ENCODE measurements around the gene PAFAH2. TPM values are rescaled to one million over a fixed set of nuclear protein-coding genes. Genes with fewer than 3 reads are reported as not detected.

PAFAH2 gene
- total RNA-seq, 4 donors from 2014 or later = 11.8 to 23.0 (median 17.1) TPM

DNA sequence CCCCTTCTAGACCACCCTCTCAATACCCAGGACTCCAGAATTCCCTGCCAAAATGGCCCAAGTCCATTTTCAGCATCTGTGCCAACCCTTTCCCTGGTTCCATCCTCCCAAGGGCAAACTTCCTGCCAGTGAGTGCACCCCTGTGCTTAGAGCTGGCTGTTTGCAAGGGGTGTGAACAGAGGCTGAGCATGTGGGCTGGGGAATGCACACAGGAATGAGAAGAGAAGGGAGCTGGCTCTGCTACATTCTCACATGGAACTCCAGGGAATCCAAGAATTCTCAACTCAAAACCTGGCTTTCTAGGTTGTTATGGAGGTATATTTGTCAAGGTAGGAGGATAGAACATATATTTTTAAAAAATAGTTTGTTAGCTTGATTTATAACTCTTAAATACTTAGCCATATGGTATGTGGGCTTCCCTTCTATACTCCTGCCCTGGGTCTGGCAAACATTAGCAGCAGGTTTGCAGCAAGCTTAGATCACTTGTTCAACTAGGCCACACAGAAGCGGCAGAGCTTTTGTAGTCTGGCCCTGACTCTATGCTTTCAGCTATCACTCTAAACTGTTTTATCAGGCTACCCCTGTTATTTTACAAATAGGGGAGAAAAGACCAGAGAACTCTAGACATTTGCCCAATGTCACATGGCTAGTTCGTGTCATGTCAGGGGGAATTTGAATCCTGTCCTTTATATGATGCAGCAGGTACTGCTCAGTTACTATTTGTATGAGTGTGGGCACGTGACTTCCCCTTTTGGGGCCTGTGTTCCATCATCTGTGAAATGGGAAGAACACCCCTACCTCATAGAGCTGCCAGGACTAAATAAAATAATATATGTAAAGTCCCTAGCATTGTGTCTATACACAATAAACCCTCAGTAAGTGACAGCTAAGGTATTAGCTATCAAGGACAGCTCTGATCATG is 83.5 kb downstream of the PAFAH2 start:
- TF ChIP-seq, protein P1, sequence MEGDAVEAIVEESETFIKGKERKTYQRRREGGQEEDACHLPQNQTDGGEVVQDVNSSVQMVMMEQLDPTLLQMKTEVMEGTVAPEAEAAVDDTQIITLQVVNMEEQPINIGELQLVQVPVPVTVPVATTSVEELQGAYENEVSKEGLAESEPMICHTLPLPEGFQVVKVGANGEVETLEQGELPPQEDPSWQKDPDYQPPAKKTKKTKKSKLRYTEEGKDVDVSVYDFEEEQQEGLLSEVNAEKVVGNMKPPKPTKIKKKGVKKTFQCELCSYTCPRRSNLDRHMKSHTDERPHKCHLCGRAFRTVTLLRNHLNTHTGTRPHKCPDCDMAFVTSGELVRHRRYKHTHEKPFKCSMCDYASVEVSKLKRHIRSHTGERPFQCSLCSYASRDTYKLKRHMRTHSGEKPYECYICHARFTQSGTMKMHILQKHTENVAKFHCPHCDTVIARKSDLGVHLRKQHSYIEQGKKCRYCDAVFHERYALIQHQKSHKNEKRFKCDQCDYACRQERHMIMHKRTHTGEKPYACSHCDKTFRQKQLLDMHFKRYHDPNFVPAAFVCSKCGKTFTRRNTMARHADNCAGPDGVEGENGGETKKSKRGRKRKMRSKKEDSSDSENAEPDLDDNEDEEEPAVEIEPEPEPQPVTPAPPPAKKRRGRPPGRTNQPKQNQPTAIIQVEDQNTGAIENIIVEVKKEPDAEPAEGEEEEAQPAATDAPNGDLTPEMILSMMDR (IDR thresholded peaks at IDR 0.05) = no peak
- TF ChIP-seq POLR2A (IDR thresholded peaks at IDR 0.05) = no peak
- no peak for DNase-seq (ENCODE audit: low spot score in 2 of 2)
- WGBS, 2 donors = 87 to 93% methylated on average over 3 of the region's 3 CpGs
- intact Hi-C loops (cut with DNase I; ENCODE audit: low total_unique reads) = no loop called here
- H3K4me3 ChIP-seq (ENCODE audit: low read depth, poor library complexity, severe bottlenecking) = no peak overlapping the region

DNA sequence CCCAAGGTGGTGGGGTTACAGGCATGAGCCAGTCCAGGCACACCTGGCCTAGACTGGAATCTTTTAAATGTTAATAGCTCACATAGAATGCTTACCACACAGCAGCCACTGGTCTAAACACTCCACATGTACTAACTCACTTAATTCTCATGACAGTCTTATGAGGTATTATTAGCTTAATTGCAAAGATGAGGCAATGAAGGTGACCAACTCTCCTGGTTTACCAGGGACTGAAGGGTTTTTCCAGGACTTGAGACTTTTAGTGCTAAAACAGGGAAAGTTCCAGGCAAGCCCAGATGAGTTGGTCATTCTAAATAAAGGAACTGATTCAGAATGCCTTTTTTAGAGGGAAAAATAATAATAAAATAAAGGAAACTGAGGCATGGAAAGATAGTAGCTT is 84.7 kb downstream of the PAFAH2 start:
- DNase-seq (ENCODE audit: low spot score in 2 of 2) = no peak
- intact Hi-C loops (cut with DNase I; ENCODE audit: low total_unique reads) = no loop called here
- no peak overlapping the region for H3K4me3 ChIP-seq (ENCODE audit: low read depth, poor library complexity, severe bottlenecking)
- no peak for TF ChIP-seq POLR2A (IDR thresholded peaks at IDR 0.05)
- TF ChIP-seq, protein P1 (IDR thresholded peaks at IDR 0.05) = no peak

DNA sequence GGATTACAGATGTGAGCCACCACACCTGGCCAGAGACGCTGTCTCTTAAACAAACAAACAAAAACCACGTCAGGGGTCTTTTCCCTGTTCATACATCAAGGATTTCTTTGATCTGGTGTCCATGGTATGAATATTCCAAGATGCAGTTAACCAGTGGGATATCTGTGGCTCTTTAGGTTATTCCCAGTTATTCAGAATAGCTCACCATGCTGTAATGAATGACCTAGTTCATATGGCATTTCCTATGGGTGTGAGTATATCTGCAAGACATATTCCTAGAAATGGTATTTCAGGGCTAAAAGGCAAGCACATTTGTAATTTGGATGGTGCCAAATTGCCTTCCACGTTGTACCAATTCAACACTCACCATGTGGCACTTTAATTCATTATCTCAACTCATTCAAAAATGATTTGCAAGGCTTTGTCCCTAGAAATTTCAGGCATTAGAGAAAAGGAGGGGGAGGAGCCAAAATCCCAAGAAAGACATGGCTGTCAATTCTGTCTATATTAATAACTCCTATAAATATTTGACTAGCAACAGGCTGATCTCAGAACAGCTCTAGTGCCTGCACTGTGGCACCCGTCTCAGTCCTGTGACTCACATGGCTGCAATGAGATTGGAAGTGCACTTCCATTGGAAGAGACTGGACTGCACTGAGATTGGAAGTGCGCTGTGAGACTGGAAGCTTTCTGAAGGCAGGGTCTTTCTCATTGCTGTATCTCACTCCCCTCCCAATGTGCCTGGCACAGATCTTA is 85.6 kb downstream of the PAFAH2 start:
- intact Hi-C loops (cut with DNase I; ENCODE audit: low total_unique reads) = no loop called here
- DNase-seq (ENCODE audit: low spot score in 2 of 2) = no peak
- H3K4me3 ChIP-seq (ENCODE audit: low read depth, poor library complexity, severe bottlenecking) = no peak overlapping the region
- TF ChIP-seq, protein P1 (IDR thresholded peaks at IDR 0.05) = no peak
- TF ChIP-seq POLR2A (IDR thresholded peaks at IDR 0.05) = no peak
- WGBS, 2 donors = 75 to 81% methylated on average over 5 of the region's 5 CpGs

DNA sequence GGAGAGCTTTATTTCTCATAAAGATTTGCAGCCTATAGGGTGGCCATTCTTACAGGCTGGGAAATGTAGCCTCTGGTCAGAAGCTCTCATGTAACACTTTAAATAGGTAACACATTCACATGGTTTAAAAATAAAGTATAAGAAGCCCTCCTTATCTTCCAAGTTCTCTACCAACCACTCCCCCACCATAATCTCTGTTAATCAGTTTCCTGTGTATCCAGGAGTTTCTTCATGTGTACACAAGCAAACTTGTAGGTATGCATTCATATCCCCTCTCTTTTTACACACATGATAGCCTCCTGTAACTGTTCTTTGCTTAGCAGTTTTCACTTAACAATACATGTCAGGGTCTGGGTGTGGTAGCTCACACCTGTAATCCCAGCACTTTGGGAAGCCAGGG is 86.7 kb downstream of the PAFAH2 start:
- intact Hi-C loops (cut with DNase I; ENCODE audit: low total_unique reads) = no loop called here
- DNase-seq (ENCODE audit: low spot score in 2 of 2) = no peak
- TF ChIP-seq, protein P1 (IDR thresholded peaks at IDR 0.05) = no peak
- no peak for TF ChIP-seq POLR2A (IDR thresholded peaks at IDR 0.05)
- H3K4me3 ChIP-seq (ENCODE audit: low read depth, poor library complexity, severe bottlenecking) = no peak overlapping the region

Other genes with a start within 250 kb of the PAFAH2 start
- gene SELENON, start 197.9 kb downstream of the PAFAH2 start, total RNA-seq = 10 to 100 TPM; 14.9 to 24.5 (median 17.6) TPM
- 10 to 100 TPM; 34.9 to 46.1 (median 39.7) TPM for gene MTFR1L, start 178.1 kb downstream of the PAFAH2 start, total RNA-seq
- under 1 TPM in 1 of 4 donors, not detected in 3; 0.68 TPM for gene AUNIP, start 138.6 kb downstream of the PAFAH2 start, total RNA-seq
- gene PAQR7, start 122.4 kb downstream of the PAFAH2 start, total RNA-seq = 10 to 100 TPM; 20.1 to 29.6 (median 24.4) TPM
- 10 to 100 TPM; 19.0 to 26.5 (median 24.0) TPM for gene STMN1, start 91.6 kb downstream of the PAFAH2 start, total RNA-seq
- gene EXTL1, start 23.7 kb upstream of the PAFAH2 start, total RNA-seq = 1 to 10 TPM in 2 of 4 donors, under 1 TPM in 2; 0.34 to 3.9 (median 2.2) TPM
- 1 to 10 TPM in 1 of 4 donors, under 1 TPM in 3; 0.13 to 1.8 (median 0.42) TPM for gene SLC30A2, start 48.1 kb upstream of the PAFAH2 start, total RNA-seq
- 1 to 10 TPM in 3 of 4 donors, under 1 TPM in 1; 0.21 to 2.5 (median 2.1) TPM for gene TRIM63, start 69.6 kb upstream of the PAFAH2 start, total RNA-seq
- gene PDIK1L, start 113.8 kb upstream of the PAFAH2 start, total RNA-seq = 10 to 100 TPM; 14.0 to 16.7 (median 14.4) TPM
- gene FAM110D, start 161.0 kb upstream of the PAFAH2 start, total RNA-seq = 1 to 10 TPM in 3 of 4 donors, under 1 TPM in 1; 0.57 to 9.1 (median 3.2) TPM
- gene C1orf232, start 170.9 kb upstream of the PAFAH2 start, total RNA-seq = not detected
- gene ZNF593, start 171.8 kb upstream of the PAFAH2 start, total RNA-seq = 10 to 100 TPM; 17.4 to 49.3 (median 31.4) TPM
- not detected for gene ZNF593OS, start 173.8 kb upstream of the PAFAH2 start, total RNA-seq
- 10 to 100 TPM; 16.8 to 71.4 (median 45.0) TPM for gene CNKSR1, start 179.4 kb upstream of the PAFAH2 start, total RNA-seq
- not detected for gene CATSPER4, start 192.5 kb upstream of the PAFAH2 start, total RNA-seq
- 10 to 100 TPM; 13.0 to 17.2 (median 14.1) TPM for gene CEP85, start 236.1 kb upstream of the PAFAH2 start, total RNA-seq